NOMO-1 (cell line): Measurements from ENCODE around the gene SUGP2.

Experiments used
- DNase-seq, 2 experiments: peaks; one replicate each; lab custom pipeline; 2025; ENCODE audit not compliant: unreplicated experiment in 2 of 2; lab: John Stamatoyannopoulos, UW

The SUGP2 gene

DNA sequence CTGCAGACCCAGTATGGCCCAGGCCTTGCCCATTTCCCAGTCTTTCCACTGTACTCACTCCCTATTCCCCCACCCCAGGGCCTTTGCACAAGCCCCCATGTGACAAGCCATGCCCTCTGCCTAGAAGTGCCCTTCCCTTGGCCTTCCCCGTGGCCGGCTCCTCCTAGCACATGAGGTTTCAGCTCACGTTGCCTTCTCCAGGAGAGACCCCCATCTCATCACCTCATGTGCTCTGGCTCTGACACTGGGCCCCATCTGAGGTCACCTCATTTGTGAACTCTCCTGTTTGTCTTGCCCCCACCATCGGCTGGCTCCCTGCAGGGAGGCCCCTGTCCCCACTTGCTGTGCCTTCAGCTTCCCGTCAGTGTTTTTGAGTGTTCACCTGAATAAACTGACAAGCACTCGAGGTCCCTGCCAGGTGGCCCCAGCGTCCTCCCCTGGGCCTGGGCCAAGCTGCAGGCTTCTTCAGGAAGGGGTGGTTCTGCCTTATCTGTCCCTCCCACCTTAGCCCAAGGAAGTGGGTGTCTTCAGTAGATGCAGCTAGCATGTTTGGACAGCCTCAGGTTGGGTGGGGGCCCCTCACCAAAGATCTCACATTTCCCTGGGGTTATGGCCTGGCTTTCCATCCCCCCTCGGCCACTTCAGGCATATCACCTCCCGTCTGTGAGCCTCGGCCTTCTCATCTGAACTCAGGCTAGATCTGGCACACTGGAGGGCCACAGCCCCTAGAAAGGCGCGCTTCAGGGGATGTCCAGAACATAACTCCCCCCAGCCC is 26.7 kb upstream of the SUGP2 start:
- no peak for DNase-seq

DNA sequence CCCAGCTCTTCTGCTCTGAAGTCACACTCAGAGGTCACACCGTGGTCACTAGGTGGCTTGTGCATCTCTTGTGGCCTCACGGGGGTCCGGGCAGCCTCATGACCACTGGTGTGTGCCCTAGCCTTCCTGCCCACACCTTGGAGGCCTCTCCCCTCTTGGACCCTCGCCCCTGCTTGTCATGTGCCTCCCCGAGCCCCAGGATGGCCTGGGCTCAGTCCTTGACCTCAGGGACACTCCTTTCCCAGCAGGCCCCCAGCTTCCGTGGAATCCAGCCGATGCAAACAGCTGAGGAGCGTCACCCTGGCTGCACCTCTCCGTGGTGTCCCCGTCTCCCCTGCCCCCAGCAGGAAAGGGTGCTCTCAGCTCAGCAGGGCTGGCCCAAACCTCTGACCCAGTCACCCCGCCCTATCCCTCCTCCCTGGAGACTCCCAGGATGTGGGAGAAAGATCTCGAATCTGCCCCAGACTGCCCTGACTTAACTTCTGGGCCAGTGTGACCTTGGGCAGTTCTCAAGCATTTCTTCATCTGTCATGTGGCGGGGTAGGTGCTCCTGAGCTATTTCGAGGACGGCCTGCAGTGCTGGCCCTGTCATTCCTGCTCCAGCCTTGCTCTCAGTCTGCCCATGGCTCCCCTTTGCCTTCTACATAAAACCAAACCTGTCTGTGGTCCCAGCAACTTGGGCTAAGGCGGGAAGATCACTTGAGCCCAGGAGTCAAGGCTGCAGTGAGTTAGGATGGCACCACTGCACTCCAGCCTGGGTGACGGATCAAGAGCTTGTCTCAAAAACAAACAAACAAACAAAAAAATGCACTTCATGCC is 25.9 kb upstream of the SUGP2 start:
- DNase-seq: no peak

DNA sequence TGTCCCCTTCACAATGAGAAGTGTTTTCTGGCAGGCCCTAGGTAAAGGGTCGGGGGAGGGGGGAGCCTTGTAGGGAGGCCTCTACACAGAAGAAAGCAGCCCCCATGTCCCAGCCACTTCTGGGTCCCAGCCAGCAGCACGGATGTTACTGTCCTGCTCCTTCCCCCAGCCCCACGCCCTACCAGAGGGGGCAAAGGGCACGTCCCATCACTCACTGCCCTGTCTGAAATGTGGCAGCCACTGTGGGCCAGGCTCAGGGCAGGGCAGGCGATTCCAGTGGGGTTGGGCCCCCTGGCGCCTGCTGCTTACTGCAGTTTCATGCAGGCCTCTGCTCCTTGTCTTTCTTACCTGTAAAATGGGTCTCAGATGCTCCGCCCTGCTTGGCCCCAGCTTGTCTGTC is 24.4 kb upstream of the SUGP2 start:
- no peak for DNase-seq

DNA sequence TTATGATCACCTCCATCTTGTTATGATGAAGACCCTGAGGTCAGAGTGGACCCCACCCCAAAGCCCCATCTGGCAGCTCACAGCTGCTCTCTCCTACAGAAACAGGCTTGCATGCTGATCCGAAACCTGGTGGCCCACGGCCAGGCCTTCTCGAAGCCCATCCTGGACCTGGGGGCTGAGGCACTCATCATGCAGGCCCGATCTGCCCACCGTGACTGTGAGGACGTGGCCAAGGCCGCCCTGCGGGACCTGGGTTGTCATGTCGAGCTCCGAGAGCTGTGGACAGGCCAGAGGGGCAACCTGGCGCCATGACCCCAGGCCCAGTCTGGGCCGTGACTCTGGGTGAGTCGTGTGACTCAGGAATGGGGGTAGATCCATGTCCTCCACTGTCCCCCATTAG is 24.0 kb upstream of the SUGP2 start:
- DNase-seq: no peak

DNA sequence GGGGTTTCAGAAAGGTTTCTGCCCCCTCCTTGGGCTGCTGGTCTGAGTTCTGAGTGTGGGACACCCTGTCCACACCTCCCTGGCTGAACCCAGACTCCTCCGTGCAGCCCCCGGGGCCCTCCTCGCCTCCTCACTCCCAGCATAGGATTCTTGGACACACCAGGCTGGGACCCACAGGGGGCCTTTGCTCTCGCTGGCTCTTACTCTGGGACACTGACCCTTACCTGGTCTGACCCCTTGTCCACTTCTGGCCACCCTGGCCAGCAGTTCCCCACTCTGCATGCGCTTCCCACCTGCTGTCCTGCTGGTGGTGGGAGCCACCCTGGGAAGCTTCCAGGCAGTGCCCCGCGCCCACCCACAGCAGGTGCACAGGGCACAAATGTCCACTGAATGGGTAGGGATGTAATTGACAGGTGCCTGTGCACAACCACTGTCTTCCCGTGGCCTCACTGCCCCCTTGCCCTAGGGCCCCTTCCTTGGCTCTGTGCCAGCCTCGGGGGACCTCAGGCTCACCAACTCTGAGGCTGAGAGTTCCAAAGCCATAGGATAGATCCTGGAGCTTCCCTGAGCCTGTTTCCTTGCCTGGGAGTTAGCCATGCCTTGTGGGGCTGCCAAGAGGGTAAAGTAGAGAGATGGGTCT is 23.4 kb upstream of the SUGP2 start:
- DNase-seq: no peak

DNA sequence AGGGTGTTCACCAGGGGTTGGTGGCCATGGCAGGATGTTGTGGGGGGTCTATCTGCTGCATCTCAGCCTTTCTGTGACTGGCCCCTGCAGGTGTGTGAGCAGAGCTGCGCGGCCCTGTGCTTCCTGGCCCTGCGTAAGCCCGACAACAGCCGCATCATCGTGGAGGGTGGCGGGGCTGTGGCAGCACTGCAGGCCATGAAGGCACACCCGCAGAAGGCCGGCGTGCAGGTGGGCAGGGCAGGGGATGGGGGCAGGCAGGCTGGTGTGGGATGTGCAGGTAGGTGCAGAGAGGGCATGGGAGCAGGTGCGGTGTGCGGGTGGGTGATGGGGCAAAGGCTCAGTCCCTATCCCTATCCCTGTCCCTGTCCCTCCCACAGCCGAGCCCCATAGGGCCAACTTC is 22.4 kb upstream of the SUGP2 start:
- DNase-seq: no peak

DNA sequence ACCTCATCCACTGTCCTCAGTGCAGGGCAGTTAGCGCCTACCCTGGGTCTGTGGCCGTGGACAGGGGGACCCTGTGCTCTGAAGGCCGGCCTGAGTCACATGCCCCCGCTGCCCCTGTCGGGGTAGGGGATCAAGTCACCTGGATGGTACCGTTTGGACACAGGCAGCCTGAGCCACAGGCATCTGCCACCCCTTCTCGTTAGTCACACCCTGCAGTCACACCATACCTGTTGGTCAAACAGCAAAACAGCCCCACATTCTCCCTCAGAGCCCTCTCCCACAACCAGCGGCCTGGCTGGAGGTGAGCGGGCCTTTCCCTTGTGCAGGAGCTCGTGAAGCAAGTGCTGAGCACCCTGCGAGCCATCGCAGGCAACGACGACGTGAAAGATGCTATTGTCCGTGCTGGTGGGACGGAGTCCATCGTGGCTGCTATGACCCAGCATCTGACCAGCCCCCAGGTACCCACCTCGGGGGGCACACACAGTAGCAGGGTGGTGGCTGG is 21.7 kb upstream of the SUGP2 start:
- DNase-seq: no peak

DNA sequence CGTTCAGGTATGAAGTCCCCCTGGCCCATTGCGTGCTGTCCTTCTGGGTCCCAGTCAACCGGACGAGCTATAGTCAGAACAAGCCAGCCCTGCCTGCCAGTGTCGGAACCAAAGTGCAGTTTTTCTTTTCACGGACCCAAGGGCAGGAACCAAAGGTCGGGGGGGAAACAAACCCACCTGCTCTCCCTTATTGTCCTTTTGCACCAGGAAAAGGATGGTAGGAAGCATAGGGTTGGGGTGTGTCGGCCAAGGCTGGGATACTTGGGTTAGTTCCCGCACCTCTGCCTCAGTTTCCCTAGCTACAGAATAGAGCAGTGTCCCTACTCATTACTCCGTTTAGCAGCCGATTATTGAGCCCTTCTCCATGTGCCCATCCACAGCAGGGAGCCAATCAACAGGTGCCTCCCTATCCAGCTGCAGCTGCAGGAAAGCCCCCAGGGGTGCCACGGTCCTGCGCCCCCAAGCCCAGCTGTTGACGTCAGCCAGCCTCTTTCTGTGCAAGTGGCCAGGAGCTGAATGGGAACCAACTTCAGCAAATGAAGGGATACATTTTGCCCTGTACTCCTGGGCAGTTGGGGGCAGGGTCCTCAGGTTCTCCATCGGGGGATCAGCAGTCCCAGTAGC is 21.1 kb upstream of the SUGP2 start:
- no peak for DNase-seq

DNA sequence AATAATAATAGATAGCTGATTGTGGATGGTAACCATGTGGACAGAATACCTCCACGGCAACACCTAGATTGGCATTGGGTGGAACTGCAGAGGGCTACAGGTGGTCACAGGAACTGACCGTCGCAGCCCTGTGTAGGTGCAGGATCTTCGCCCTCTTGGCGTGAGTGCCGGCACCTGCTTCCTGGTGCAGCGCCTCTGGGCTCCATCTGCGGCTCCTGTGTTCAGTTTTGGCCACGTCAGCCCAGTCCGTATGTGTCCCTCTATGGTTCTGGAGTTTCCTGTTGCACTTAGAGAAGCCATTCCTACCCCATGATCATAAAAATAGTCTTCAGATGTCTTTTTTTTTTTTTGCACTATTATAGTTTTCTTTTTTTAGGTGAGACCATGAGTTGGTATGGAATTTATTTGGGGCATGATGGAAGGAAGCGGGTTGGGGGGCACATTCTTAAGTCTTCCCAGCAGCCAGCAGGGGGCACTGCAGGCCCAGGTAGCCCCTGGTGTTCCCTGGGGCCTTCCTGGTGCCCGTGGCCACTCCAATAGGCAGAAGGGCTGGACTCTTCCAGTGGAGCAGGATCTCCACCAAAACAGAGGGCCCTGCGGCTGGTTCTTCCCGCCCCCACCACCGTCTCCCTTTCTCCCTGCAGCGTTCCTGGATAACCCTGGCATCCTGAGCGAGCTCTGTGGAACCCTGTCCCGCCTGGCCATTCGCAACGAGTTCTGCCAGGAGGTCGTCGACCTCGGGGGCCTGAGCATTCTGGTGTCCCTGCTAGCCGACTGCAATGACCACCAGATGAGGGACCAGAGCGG is 20.4 kb upstream of the SUGP2 start:
- DNase-seq: peak in 1 of 2 experiments; percentile 10

DNA sequence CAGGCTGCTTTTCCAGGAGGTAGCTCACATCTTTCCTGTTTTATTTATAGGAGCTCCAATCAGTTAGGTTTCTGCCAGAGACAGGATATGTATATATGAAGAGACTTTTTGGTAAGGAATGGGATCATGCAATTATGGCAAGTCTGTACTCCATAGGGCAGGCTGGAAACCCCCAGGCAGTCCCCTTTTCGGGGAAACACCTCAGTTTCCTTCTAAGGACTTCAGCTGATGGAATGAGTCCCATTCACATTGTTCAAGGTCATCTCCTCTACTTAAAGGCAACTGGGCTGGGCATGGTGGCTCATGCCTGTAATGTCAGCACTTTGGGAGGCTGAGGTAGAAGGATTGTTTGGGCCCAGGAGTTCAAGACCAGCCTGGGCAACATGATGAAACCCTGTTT is 19.6 kb upstream of the SUGP2 start:
- DNase-seq: no peak

DNA sequence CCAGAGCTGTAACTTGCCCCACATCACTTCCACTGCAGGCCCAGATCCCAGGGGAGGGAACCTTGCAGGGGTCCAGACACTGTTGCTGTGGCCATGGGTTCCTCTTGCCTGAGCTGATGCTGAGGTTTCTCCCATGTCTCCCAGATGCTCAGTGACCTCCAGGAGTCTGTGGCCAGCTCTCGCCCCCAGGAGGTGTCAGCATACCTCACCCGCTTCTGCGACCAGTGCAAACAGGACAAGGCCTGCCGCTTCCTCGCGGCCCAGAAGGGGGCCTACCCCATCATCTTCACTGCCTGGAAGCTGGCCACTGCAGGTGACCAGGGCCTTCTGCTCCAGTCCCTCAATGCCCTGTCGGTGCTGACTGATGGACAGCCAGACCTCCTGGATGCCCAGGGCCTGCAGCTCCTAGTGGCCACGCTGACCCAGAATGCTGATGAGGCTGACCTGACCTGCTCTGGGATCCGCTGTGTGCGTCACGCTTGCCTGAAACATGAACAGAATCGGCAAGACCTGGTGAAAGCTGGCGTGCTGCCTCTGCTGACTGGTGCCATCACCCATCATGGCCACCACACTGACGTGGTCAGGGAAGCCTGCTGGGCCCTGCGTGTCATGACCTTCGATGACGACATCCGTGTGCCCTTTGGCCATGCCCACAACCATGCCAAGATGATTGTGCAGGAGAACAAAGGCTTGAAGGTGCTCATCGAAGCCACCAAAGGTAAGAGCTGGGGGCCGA is 18.3 kb upstream of the SUGP2 start:
- no peak for DNase-seq

DNA sequence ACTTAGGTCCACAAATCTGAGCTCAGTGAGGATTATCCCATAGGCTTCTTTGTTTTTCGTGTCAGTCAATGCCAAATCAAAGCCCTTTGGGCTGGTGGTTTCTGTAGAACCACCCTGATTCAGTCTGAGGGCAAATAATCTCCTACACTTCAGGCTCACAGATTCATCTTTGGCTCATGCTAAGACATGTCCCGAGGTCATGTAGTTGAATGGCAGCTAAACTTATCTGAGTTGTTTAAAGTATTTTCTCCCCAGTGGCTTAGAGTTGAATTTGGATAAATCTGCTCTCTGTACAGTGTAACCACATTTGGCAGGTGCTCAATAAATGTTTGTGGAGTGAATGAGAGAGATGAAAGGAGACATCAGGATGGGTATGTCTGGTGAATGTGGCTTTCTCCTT is 17.4 kb upstream of the SUGP2 start:
- no peak for DNase-seq

DNA sequence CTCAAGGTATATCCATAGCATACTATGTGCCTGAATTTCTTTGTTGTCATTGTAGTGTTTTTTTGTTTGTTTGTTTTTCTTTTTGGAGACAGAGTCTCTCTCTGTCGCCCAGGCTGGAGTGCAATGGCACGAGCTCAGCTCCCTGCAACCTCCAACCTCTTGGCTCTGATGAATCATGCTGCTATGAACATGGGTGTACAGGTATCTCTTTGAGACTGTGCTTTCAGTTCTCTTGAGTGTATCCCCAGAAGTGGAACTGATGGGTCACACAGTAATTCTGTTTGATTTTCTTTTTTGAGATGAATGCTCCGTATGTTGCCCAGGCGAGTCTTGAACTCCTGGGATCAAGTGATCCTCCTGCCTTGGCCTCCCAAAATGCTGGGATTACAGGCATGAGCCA is 16.8 kb upstream of the SUGP2 start:
- DNase-seq: no peak

DNA sequence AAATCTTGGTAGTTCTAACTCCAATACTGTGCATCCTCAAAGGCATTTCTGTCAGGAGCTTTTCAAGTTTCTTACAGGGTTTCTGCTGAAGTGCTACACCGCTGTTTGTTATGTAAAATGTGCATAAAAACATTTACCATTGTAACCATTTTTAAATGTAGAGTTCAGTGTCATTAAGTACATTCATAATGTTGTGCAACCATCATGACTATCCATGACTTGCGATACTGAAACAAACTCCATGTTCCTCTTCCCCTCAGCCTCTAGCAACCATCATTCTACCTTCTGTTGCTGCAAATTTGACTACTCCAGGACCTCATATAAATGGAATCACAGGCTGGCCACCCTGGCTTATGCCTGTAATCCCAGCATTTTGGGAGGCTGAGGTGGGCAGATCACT is 16.1 kb upstream of the SUGP2 start:
- peak in 1 of 2 experiments; percentile 24 for DNase-seq

DNA sequence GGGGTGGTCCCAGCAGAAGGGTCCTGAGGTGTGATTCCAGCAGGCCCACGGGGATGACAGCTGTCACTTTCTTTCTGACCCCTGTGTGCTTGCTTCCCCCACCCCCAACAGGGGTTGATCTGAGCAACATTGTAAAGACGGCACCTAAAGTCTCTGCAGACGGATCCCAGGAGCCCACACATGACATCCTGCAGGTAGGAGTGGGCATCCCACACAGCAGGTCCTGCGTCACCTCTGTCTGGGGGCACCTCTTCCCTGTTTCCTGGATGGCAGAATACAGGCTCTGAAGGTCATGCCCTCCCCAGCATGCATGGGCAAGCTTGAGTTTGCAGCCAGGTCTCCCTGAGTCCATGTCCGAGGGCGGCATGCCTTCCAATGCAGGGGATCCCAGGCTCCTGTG is 10.6 kb upstream of the SUGP2 start:
- no peak for DNase-seq

DNA sequence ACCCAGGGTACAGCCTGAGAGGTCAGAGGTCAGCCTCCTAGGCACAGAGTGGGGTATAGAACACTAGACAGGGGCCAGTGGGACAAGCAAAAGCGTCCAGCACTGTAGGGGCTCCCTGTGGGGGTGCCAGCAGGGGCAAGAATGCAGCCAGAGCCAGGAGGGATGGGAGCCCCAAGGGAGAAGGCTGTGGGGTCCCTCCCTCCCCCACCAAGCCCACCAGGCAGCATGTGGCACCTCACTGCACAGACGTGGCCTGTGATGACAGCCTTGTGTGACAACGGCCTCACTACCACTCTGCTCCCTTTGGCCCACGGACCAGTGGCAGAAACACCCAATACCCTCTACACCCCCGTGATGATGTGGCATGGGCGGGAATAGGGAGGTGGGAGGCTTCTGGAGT is 10.2 kb upstream of the SUGP2 start:
- DNase-seq: no peak

DNA sequence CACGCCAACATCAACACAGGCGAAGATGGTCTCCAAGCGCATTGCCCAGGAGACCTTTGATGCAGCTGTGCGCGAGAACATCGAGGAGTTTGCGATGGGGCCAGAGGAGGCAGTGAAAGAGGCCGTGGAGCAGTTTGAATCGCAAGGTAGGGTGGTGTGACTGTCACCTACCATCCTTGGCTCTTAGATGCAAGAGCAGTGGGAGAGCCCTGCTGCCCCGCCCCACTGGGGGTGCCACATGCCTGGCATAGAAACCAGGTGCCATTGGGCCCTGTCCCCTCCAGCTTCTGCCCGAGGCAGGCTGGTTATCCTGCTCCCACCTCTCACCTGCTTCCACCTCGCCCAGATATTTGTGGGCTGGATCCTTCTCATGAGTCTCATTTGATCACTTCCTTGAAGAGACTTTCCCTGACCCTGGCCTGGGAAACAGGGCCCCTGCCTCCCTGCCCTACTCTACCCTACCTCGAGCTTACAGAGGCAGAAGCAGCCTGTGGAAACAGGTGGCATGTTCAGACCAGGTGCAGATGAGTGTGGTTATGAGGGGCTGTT is 9.5 kb upstream of the SUGP2 start:
- DNase-seq: no peak

DNA sequence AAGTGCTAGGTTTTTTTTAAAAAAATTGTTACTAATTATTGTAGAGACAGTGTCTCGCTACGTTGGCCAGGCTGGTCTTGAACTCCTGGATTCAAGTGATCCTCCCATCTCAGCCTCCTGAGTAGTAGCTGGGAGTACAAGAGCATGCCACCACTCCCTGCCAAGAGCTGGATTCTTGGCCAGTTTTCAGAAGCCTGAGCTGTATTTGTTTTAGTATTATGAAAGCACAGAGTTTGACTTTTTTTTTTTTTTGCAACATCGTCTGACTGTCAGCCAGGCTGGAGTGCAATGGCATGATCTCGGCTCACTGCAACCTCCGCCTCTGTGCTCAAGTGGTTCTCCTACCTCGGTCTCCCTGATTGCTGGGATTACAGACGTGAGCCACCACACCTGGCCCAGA is 7.1 kb upstream of the SUGP2 start:
- DNase-seq: peak in 1 of 2 experiments; percentile 19

DNA sequence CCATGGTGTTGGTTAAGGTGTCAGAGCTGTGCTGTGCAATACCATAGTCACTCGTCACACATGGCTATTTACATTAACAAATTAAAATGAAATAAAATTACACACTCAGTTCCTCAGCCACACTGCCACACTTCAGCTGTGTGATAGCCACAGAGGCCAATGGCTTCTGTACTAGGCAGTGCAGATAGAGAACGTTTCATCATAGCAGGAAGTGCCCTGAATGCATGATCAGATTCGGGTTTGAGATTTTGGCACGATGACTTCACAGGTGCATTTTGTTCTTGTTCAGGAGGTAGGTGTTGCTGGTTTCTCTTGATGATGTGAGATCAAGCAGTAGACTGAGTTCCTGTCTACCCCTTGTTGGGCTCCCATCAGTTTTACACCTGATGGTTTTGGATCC is 6.6 kb upstream of the SUGP2 start:
- peak in 1 of 2 experiments; percentile 4 for DNase-seq
